ENCODE results near the gene CHKA.

DNA sequence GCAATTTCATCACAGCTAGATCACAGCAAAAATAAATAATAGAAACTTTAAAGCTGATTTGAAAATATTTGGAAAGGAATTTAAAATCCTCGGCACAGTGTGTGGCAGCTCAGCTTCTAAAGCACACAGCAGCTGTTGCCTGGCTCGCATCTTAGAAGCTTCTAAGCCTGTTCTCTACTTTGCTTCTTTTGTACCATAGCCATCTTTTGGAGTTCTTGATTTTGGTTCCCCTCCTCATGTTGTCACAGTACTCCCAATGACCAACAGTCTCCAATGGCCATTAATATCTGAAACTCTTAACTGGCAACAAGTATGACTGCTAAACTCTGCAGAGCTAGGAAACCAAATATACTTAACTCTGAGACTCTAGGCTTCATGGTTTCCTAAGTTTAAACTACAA is 28.8 kb downstream of the CHKA start:
- TF ChIP-seq, protein P1, sequence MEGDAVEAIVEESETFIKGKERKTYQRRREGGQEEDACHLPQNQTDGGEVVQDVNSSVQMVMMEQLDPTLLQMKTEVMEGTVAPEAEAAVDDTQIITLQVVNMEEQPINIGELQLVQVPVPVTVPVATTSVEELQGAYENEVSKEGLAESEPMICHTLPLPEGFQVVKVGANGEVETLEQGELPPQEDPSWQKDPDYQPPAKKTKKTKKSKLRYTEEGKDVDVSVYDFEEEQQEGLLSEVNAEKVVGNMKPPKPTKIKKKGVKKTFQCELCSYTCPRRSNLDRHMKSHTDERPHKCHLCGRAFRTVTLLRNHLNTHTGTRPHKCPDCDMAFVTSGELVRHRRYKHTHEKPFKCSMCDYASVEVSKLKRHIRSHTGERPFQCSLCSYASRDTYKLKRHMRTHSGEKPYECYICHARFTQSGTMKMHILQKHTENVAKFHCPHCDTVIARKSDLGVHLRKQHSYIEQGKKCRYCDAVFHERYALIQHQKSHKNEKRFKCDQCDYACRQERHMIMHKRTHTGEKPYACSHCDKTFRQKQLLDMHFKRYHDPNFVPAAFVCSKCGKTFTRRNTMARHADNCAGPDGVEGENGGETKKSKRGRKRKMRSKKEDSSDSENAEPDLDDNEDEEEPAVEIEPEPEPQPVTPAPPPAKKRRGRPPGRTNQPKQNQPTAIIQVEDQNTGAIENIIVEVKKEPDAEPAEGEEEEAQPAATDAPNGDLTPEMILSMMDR (IDR thresholded peaks at IDR 0.05): no peak
- TF ChIP-seq POLR2A (IDR thresholded peaks at IDR 0.05): no peak

Data from thyroid gland (tissue), 4 donors.